HG03108 (cell line): Measurements from ENCODE around the gene PIGP.
A peak's percentile ranks its signal among the peaks of the same experiment; 100 is the strongest.
"Not testable (repeated sequence)": the region's sequence is repeated elsewhere in the genome, so short reads cannot be mapped to it uniquely, and the experiment has no call there.

Experiments used
- ATAC-seq: cut with Tn5 transposase; IDR thresholded peaks from one replicate; pipeline ENCODE4 v1.9.1; 2021; ENCODE audit warnings: moderate library complexity; ENCODE audit not compliant: unreplicated experiment

PIGP gene

DNA sequence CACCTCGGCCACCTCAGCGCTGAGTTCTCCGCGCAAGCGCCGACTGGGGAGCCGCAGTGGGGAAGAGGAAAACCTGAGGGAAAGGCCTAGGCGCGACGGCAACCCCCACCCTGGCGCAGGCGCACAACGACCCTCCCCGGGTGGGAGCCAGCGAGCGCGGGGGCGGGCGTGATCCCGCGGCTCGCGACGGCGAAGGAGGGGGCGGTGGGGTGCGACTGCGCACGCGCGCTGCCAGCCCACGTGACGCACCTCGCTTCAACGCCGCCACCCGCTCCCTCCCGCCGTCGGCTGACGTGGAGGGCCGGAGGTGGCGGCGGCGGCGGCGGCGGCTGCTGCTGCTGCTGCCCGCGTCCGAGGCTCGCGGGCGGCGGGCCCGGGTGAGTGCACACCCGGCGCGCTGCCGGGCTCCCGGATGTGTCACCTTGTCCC, at the start of gene PIGP, which contains the start of gene TTC3:
TSS of gene PIGP (minus strand) at position 84 of the 429 bp plus-strand sequence. CDS start 556 bp downstream, outside the sequence.
TSS of gene TTC3 (plus strand) at position 267 of the 429 bp plus-strand sequence. CDS start 14,004 bp downstream, outside the sequence.
- ATAC-seq: peak; percentile 58

DNA sequence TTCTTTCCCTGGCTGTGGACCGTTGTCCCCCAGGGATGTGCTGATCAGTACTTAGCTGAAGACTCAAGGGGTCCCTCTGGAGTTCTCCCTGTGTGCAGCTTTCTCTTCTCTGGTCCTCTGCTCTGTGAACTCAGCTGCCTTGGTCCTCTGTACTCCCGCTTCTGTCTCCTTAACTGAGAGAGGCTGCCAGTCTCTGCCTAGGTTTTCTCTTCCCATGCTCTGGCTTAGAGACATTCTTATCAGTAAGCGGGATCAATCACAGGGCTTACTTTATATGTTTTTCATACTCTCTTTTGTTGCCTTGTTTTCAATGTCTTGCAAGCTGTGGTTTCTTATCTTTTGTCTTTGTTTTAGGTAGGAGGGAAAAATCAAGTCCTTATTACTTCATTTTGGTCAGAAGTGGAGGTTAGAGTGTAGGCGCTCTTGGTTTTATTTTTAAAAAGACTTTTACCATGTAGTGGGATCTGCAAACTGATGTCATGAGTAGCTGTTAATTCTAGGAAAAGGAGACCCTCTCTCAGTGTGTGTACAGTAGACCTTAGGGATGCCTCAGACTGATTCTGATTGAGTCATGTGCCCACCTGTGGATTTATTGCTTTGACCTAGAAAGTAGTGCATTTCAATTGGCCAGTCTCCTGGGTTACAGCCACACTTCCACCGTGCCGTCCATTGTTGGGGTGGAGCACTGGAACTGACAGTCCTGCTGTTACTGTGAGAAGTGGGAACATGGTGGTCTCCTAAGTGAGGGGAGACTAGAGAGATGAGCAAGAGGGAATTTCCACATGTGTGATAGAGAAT, 46.7 kb upstream of the PIGP start:
- ATAC-seq: no peak

GRCh38 chr21:37118187-37118826, 45.4 kb upstream of the PIGP start:
- ATAC-seq: no peak

- ATAC-seq: no peak
These were observed 44.3 kb upstream of the PIGP start for GRCh38 chr21:37117204-37117603.

GRCh38 chr21:37116459-37116858, 43.6 kb upstream of the PIGP start:
- ATAC-seq: not testable (repeated sequence)

DNA sequence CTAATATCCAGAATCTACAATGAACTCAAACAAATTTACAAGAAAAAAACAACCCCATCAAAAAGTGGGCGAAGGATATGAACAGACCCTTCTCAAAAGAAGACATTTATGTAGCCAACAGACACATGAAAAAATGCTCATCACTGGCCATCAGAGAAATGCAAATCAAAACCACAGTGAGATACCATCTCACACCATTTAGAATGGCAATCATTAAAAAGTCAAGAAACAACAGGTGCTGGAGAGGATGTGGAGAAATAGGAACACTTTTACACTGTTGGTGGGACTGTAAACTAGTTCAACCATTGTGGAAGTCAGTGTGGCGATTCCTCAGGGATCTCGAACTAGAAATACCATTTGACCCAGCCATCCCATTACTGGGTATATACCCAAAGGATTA, 41.4 kb upstream of the PIGP start:
- ATAC-seq: not testable (repeated sequence)

DNA sequence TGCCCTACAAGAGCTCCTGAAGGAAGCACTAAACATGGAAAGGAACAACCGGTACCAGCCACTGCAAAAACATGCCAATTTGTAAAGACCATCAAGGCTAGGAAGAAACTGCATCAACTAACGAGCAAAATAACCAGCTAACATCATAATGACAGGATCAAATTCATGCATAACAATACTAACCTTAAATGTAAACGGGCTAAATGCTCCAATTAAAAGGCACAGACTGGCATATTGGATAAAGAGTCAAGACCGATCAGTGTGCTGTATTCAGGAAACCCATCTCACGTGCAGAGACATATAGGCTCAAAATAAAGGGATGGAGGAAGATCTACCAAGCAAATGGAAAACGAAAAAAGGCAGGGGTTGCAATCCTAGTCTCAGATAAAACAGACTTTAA, 38.2 kb upstream of the PIGP start:
- ATAC-seq: not testable (repeated sequence)

DNA sequence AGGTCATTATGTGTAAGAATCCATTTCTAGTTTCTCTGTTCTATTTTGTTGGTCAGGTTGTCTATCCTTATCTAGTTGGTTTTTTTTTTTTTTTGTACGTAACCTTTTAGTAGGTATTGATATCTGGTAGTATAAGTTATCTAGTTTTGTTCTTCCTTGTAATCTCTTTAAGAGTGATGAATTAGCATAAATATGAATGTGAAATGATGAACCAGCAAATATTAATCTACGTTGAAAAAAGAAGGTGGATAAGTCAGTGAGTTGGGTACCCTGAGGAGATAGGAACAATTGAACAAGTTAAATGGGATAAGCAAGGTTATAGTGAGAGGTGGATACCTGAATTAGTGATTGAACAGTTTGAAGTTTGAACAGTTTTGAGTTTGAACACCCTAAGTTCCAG, 34.1 kb upstream of the PIGP start:
- ATAC-seq: no peak

GRCh38 chr21:37102746-37103145, 29.9 kb upstream of the PIGP start:
- ATAC-seq: not testable (repeated sequence)

GRCh38 chr21:37101384-37101783, 28.5 kb upstream of the PIGP start:
- ATAC-seq: no peak

GRCh38 chr21:37100316-37100715, 27.4 kb upstream of the PIGP start:
- no peak for ATAC-seq

DNA sequence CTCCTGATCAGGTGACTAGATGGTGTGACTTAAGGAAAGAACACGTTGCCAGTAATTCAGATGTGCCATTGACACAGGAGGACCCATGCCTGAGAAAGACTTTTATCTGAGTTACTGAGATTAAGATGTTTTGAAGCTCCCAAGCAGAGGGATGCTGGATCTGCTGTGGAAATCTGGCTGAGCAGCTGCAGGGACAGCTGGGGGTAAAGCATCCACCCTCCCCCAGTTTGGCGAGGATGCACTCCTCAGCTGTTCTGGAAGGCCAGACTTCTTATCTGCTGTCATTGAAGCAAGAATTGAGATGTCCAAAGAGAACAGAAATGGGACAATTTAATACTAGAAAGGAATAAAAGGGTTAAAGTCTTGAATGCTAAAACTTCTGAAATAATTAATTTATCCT, 25.9 kb upstream of the PIGP start:
- no peak for ATAC-seq

GRCh38 chr21:37095821-37096220, 22.9 kb upstream of the PIGP start:
- ATAC-seq: no peak

GRCh38 chr21:37093977-37094376, 21.1 kb upstream of the PIGP start:
- no peak for ATAC-seq

GRCh38 chr21:37088186-37088735, 15.4 kb upstream of the PIGP start:
- no peak for ATAC-seq

- no peak for ATAC-seq
These were observed 14.3 kb upstream of the PIGP start for GRCh38 chr21:37087188-37087587.

GRCh38 chr21:37085726-37086125, 12.9 kb upstream of the PIGP start:
- ATAC-seq: no peak

DNA sequence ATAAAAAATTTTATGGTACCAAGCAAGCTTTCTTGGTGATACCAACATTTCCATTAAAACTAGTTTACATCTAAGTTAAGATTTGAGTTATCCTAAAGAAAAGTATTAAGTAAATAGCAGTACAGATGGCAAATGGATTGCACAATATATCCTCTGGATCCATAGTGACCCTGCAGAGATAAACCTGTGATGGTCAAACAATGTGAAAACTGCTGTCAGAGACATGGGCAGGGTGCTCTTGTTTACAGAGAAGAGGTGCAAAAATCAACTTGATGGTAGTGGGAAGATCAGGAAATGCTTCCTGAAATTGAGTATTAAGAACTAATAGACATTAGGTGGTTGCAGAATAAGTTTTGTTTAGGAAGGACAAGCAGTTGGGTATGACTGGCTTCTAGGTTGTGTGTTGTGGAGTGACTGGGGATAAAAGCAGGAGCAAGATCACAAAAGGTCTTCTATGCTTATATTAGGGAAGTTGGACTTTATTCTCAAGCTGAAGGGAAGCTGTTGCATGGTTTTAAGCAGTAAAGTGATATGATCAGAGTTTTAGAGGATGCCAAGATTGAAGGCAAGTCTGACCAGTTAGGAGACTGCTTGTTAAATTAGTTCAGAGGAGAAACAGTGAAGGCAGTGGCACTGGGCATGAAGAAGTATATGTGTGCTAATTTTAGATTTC, 10.1 kb upstream of the PIGP start:
- no peak for ATAC-seq

GRCh38 chr21:37082375-37082774, 9.5 kb upstream of the PIGP start:
- ATAC-seq: no peak

DNA sequence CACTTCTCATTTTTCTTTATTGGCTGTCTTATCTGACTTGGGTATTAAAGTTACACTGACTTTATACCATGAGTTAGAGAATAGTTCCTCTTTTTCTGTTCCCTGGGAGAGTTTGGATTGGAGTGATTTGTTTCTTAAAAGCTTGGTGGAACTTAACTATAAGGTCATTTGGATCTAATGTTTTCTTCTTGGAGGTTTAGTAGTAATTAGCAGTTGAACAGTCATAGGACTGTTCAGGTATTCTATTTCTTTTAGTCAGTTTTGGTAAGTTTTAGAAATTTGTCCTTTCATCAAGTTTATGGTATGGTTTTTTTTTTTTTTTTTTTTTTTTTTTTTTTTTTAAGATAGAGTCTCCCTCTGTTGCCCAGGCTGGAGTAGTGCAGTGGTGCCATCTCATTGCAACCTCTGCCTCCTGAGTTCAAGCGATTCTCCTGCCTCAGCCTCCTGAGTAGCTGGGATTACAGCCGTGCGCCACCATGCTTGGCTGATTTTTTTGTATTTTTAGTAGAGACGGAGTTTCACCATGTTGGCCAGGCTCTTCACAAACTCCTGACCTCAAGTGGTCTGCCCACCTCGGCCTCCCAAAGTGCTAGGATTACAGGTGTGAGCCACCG, 6.4 kb upstream of the PIGP start:
- no peak for ATAC-seq

DNA sequence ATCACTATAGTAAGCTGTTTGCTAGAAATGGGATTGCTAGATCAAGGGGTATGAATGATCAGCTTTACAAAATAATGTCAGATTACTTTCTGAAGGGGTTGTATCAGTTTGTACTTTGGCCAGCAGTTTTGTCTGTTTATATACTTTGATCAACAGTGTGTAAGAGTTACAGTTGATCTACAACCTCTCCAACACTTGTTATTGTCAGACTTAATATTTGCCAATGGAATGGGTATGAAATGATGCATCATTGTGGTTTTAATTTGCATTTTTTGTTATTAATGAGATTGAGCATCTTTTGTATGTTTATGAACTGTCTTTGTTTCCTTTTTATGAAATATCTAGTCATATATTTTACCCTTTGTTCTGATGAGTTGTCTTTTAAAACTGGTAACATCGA, 4.5 kb upstream of the PIGP start:
- ATAC-seq: no peak
